Stimulated activated CD4-positive, alpha-beta T cell treated with anti-CD3 and anti-CD28 coated beads, Interleukin-1b, Interleukin-23, amount 100 ng/mL, for 4 hours (primary cell): ENCODE data around the gene MXRA7.
"Not testable (repeated sequence)": the region's sequence is repeated elsewhere in the genome, so short reads cannot be mapped to it uniquely, and the experiment has no call there.

ENCODE experiments used
- DNase-seq, 2 donors: peaks; one replicate each; pipeline ENCODE4 v3.0.0-alpha.2; 2020; ENCODE audit warnings: low read depth in 2 of 2

MXRA7 gene

DNA sequence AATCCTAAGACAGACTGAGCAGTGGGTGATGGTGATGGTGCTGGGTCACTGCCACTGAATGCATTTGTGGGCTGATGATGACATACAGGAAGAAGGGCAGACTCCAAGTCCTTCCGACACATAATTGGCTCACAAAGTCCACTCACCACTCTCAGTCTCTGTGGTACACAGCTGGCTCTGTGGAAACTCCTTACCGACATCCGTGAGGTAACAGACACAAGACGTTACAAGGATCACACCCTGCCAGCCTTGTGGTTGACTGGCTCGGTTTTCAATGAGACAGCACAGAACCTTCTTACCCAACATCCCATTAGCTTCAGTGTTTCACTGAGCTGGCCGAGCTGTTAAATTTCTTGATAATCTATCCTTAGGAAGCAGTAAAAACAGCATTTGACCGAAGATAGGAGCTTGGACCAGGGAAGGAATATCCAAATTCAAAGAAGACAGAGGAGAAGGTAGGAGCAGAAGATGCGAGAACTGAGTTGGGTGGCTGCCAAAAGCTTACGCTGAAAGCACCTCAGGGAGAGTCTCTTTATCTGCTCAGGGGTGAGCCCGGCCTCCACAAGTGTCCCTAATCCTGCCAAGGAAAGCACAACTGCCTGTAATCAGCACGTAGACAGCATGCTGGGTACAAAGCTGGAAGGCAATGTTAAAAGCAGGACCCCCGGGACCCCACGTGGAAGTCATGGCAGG is 5.5 kb upstream of the MXRA7 start:
- no peak for DNase-seq

DNA sequence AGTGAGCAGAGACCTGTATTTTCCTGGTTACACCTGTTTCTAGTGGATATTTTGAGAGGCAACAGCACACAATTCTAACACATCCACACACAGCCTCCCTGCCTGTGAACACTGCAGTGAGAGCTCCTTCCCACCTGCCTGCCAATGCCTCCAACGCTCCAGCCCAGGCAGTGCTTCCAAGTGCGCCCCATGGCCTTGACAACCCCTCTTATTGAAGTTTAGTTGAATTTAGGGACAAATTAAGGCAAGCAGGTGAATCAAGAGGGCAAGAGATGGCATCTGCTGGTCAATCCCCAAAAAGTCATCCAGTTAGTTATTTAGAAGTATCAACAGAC is 4.7 kb upstream of the MXRA7 start:
- no peak for DNase-seq

DNA sequence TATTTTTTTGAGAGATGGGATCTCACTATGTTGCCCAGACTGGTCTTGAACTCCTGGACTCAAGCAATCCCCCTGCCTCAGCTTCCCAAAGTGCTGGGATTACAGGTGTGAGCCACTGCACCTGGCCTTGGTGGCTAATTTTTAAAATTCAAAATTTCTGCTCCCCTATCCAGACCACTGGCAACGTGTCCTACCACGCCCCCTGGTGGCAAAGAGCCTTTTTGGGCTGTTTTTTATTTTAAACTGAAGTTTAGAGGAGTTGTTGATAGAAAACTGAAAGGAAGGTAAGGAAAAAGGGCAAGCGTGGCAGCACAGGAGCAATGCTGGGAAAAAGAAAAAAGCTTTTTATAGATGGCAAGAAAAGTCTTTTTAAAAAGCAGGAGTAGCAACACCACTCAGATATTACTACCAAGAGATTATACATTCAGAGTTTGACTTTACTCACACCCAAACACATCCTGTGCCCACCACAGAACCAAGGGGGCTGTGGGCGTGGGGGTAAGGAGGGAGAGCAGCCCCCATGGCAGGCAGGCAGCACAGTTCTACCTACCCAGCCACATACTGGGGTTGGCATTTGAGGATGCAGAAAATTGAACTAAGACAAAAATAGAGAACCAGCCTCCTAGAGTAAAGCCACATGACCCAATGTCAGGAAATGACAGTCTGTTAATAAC is 4.2 kb upstream of the MXRA7 start:
- peak; percentile 72 to 73 for DNase-seq

DNA sequence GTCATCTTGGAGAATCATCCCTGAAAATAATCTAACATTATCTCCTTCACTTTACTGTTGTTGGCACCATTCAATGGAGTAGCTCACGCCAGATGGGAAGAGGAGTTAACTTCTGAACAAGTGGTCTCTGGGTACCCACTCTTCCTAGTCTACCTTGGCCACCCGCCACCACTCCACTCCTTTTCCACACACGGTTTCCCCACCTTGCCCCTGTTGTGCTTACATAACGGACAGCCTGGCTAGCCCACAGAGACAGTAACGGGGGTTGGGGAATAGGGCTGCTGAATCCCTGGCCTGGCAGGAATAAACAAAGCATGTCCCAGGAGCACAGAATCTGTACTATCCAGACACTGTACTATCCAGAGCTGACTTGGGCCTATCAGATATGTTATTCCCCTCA is 3.6 kb upstream of the MXRA7 start:
- DNase-seq, result no peak

DNA sequence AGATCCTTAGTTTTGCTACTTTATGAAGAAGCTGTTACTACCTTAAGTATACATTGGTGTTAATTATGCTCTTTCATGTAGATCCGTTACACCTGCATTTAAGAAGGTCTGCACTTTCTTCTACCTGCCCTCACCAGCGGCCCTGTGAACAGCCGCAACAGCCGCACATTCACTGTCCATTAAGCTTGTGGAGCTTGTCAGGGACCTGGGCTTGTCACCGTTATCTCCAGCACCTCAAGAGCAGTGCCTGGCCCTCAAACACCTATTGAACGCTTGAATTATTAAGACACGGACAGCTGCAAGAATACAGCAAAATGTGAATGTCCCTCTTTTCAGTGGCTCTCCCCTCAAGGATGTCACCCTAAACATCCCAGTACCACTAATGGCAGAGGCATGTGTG is 3.0 kb upstream of the MXRA7 start:
- DNase-seq, result no peak

DNA sequence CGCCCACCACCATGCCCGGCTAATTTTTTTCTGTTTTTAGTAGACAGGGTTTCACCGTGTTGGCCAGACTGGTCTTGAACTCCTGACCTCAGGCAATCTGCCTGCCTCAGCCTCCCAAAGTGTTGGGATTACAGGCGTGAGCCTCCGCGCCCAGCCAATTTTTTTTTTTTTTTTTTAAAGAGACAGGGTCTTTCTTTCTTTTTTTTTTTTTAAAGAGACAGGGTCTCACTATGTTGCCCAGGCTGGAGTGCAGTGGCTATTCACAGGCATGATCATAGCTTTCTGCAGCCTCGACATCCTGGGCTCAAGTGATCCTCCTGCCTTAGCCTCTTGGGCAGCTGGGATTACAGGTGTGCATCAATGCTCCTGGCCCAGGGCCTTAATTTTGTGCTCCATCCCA is 1.6 kb upstream of the MXRA7 start:
- DNase-seq, result not testable (repeated sequence)

DNA sequence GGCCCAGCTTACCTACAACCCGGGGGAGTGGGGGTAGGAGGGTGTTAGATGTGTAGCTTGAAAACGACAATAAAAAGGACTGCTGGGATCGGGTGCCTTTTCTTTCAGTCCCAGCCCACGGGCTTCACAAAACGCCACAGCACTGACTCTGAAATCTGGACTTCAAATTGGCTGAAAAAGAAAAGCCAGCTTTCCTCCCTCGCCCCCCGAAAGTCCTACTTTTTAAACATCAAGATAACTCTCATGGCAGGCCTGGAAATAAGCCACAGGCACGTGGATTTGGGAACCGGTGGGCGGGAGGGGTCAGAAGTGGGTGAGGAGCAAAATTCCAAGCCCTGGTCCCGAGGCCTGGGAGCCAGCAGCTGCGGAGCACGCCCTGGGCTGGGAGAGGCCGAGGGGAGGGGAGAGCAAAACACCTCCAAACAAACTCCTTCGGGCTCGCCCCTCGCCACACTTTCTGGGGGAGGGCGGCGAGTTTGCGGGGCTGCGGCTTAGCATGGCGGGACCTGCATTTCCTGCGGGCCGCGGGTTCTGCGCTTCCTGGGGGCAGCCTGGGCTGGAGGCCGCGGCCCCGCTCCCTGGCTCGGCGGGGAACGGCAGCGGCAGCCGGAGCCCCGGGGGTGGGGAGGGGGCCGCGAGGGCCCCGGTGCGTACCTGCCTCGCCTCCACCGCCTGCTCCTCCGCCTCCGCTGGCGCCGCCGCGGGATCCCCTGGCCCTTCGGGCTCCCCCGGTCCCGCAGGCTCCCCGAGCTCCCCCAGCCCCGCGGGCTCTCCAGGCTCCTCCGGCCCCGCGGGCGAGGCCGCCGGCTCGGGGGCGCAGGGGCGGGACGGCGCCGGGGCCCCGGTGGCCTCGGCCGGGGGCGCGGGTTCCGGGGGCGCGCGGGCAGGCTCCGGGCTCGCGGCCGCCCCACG is 558 bp downstream of the MXRA7 start:
- not testable (repeated sequence) for DNase-seq

DNA sequence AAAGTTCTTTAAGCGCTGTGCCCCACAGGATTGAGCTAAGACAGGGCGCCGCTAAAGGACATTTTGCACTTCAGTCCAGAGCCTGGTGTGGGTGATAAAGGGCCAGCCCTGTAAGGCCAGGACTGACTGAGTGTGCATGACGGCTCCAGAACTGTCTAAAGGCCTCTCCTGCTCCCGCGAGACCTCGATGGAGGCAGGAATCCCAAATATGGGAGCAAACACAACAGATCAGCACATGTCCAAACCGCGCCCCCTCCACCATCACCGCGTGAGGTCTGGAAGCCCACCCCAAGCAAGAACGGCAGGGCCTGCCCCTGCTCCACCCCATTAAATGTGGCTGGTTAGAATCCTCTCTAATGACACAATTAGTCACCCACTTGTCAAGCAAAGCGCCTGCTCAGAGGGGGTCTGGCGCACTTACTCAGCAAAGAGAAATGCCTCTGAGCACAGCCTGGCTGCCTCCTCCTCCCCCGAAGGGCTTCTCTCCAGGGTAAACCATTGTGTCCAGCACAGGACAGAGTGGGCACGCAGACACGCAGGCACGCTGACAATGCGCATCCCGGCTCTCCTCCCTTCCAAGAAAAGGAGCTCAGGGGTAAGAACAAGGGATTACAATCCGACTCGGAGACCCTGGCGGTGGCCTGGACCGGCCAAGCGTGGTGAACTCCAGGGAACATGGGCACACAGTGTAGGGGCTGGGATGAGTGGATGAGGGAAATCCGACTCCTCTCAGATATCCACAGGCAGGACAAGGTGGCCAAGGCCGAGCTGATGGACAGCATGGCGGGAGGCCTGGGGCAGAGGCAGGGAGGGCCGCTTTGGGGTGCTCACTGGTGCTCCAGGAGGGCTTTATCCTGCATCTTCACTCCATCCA is 1.5 kb downstream of the MXRA7 start:
- no peak for DNase-seq

DNA sequence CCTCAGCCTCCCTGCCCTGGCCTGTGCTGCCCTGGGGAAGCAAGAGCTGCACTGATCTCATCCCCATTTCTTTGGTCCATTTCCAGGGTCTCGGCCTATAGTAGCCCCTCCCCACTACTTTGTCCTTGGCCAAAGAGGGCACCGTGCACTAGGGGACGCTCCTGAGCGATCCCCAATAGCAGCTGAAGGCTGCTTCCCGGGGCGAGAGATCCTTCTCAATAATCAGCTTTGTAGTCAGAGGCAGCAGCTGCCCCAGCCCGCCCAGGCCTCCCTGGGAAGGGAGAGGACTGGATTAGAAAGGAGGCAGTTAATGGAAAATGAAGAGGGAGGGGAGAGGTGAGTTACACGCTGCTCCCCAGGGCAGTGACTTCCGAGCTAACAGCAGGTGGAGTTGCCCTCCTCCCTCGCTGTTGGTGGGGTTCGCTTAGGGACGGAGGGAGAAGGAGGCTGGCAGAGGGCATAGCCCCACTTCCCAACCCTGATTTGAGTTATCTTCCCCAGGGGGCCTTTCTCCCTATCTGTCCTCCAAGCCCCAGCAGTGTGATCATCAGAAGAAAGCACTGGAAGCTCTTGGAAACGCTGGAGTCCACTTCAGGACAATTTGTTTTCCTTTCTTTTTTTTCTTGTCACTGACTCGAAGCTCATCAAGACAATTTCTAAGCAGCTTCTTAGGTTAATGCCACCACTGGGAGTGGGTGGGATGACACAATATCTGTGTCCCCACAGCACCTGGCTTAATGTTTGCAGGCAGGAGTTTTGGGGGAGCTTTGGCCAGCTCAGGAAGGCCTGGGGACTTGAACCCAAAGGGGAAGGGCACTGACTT is 2.6 kb downstream of the MXRA7 start:
- no peak for DNase-seq

DNA sequence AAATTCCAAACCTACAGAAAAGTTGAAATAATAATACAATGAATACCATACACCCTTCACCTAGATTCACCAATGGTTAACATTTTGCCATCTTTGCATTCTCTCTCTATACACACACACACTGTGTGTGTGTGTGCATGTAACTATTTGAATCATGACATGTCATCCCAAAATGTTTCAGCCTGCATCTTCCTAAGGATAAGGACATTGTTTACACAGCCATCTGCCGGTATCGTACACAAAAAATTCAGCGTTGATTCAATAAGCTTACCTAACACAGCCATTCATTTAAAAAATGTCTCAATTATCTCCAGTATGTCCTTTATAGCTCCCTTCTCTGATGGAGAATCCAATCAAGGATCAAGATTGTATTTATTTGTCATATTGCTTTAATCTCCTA is 3.9 kb downstream of the MXRA7 start:
- no peak for DNase-seq

DNA sequence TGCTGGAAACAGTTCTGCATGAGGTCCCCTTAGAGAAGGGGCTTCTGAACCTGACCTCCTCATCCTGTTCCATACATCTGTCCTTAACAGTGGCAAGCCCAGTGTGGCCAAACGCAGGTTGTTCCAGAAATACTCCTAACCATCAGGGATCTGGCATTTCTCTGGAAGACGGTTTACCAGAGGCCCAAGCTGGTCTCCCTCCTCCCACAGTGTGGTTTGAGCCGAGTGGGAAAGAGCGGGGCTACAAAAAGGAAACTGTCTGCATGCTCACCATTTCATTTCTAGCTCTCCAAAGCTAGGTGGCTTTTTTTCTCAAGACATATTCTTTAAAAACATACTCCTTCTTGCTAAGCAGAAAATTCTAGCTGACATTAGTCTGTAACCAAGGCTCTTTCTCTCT is 6.0 kb downstream of the MXRA7 start:
- DNase-seq, result no peak

DNA sequence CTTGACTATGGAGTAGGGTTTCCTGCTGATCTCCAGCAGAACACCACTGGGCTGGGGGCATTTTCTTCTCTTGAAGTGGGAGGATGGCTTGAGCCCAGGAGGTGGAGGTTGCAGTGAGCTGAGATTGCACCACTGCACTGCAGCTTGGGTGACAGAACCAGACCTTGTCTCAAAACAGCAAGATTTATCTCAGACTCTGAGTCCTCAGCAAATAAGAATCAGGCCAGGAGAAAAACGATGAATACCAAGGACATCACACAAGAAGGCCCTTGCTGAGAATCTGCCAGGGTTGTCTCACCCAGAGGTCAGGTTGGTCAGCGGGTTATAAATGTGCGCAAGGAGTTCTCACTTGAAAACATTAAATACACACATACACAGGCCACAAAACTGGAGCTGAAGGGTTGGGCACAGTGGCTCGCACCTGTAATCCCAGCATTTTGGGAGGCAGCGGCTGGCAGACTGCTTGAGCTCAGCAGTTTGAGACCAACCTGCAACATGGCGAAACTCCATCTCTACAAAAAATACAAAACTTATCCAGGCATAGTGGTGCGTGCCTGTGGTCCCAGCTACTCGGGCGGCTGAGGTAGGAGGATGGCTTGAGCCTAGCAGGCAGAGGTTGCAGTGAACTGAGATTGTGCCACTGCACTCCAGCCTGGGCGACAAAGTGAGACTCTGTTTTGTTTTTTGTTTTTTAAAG is 7.7 kb downstream of the MXRA7 start:
- DNase-seq, result no peak

DNA sequence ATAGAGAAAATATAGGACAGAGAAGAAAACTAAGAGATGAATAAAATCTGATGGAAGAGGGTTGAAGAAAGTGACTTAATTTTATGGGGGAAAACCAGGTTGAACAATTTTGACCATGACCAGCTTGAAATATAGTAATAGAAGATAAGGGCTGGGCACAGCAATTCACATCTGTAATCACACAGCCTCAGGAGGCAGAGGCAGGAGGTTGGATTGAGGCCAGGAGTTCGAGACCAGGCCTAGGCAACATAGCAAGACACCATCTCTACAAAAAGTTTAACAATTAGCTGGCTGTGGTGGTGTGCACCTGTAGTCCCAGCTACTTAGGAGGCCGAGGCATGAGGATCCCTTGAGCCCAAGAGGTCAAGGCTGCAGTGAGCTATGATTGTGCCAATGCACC is 8.7 kb downstream of the MXRA7 start:
- DNase-seq, result no peak

DNA sequence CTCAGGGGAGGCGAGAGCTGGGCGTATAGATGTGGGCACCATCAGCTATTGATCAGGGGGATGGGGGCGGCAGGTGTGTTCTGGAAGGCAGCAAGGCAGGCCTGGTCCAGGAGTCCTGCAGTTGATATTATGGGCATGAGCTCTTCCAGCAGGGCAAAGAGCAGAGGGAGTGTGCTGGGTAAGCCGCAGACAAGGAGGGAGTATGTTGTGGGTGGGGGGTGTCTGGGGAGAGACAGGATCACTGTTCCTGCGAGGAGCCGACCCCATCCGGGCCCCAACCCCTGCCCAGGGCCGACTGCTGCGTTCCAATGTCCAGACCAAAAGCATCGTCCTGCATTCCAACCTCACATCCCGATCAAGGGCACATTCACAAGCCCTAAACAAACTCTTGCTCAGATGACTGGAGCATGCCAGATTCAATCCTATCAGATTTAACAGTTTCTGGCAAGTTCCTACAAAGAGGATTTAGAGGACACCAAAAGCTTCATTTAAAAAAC is 9.2 kb downstream of the MXRA7 start:
- DNase-seq, result no peak

DNA sequence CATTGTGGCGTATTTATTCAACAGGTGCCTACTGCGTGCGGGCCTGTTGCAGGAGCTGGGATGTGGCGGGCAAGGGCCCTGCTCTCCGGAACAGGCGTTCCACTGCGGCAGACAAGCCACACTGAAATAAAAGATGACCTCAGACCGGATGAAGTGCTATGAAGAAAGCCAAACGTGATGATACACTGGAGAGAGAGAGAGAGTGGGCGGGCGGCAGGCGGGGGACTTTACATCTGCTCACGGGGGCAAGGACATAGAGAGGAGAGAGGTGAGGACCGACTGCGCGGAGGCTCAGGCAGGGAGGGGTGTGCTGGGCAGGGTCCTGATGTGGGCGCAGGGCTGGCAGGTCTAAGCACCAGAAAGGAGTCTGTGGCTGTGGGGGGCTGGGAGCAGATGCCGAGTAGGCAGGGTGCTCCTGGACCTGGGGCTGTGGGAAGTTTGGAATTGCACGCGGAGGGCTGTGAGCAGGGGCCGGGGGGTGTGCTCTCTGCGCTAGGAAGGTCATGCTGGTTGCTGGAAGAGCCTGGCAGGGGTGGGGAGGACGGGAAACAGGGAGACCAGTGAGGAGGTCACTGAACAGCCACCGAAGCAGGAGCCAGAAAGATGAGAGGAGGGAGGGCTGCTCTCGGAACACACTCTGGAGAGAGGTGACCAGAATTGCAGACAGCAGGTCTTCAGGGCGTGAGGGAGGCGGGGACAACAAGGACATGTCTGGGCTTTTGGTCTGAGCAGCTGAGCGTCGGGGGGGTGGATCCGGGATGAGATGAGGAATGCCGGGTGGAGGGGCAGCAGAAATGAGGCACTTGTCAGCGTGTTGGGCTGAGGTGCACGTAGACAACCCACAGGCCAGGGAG is 9.9 kb downstream of the MXRA7 start:
- no peak for DNase-seq

DNA sequence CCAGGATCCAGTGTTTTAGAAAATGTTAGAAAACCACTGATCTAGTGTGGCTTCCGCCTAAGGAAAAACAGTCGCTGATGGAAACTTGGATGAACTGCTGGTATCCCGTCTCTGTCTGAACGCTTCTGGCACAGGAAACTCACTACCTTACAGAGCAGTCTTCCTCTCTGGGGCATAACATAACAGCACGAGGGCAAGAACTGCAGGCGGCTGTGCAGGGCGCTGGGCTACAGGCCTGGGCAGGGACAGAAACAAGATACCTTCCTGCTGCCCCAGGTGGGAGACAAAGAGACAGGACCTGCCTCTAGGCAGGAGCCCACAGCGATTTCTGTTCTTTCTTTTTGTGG is 10.5 kb downstream of the MXRA7 start:
- no peak for DNase-seq

DNA sequence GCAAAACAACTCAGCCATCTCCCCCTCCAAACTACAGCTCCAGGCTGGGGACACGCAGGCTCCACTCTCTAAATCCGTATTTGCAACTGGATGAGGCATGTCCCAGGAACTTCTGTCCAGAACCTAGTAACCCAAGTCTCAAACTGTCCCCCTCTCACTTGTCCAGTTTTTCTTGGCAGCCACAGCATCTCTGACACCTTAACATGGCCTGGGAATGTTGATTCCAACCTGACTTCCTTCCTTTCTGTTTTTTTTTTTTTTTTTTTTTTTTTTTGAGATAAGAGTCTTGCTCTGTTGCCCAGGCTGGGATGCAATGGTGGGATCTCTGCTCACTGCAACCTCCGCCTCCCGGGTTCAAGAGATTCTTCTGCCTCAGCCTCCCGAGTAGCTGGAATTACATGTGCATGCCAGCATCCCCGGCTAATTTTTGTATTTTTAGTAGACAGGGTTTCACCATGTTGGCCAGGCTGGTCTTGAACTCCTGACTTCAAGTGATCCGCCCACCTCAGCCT is 12.2 kb downstream of the MXRA7 start:
- not testable (repeated sequence) for DNase-seq

DNA sequence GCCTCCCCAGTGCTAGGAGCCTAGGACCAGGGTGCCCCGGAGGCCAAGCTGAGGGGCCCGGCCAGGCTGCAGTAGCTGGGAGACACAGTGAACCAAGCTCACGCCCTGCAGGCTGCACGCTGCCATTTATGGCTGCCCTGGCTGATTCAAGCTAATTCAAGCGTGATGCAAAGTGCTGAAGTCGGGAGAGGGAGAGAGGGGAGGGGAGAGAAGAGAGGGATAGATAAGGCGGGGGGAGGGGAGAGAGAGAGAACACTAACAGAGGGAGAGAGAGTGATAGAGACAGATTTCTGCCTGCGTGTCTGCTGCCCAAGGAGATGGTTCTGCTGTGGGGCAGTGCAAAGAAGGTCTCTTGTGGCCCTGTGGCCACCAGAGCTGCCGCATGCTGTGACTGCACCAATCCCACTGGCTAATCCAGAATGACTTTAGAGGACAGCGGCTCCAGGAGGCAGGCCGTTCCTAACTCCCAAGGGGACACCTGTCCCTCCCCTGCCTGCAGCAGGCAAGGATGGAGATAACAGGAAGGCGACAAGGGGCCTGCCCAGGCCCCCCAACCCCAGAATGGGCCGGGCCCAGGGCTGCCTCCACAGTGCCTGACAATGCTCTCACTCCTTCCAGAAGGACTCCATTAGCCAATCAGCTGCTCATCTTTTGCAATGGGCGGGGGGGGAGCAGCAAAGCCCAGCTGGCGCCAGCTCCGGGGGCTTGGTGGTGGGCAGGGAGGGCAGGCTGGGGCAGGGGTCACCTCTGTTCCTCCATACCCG is 12.9 kb downstream of the MXRA7 start:
- no peak for DNase-seq
